Panc1 (cell line): Measurements from ENCODE around the gene EFCAB8. TPM values are rescaled to one million over a fixed set of nuclear protein-coding genes. Genes with fewer than 3 reads are reported as not detected.

Source experiments
- ATAC-seq: fragments of 200-7000 bp; cut with Tn5 transposase; 2 replicates; pipeline ENCODE4 v1.9.1; 2020; ENCODE audit warnings: mild to moderate bottlenecking, moderate library complexity
- BruUV-seq: library from RNA; stranded (reverse); fragments of 400-500 nt; replicated peaks from 2 replicates; lab custom pipeline; 2021; lab: Mats Ljungman, UMichigan
- CTCF ChIA-PET: fragments of 300-600 bp; sonication (Branson Sonifier 250); formaldehyde crosslinking; loops from one replicate; lab custom pipeline; 2022; ENCODE audit warnings: antibody characterized with exemption; lab: Charles Lee
- POLR2A ChIA-PET: fragments of 300-600 bp; sonication (Branson Sonifier 250); formaldehyde crosslinking; loops from one replicate; lab custom pipeline; 2022; ENCODE audit warnings: antibody characterized with exemption; lab: Charles Lee
- DNase-seq: peaks from one replicate; pipeline ENCODE4 v3.0.0-alpha.2; 2010; ENCODE audit warnings: low read depth, low spot score
- H3K27ac ChIP-seq: 2 replicates; pipeline ENCODE4 v1.5.1; 2011; ENCODE audit warnings: mild to moderate bottlenecking, low read length, inconsistent platforms
- H3K27me3 ChIP-seq: fragments of 200-500 bp; sonication (Bioruptor generic); 2 replicates; pipeline ENCODE4 v1.6.0; 2014; ENCODE audit warnings: low read length, inconsistent platforms; ENCODE audit not compliant: control insufficient read depth, insufficient read depth
- H3K36me3 ChIP-seq: fragments of 200-500 bp; sonication (Bioruptor generic); 2 replicates; pipeline ENCODE4 v1.5.1; 2014; ENCODE audit warnings: inconsistent platforms, mild to moderate bottlenecking, low read length, moderate library complexity; ENCODE audit not compliant: control insufficient read depth, insufficient read depth
- H3K4me1 ChIP-seq: 2 replicates; pipeline ENCODE4 v1.5.1; 2011; ENCODE audit warnings: inconsistent platforms, mild to moderate bottlenecking, low read length, moderate library complexity; ENCODE audit not compliant: control insufficient read depth, insufficient read depth
- H3K4me3 ChIP-seq, 2 experiments: 2 replicates each; pipeline ENCODE4 v1.5.1; 2011 to 2012; ENCODE audit warnings: low read depth in 2 of 2, low read length in 2 of 2, mild to moderate bottlenecking in 2 of 2, inconsistent platforms in 1 of 2, moderate library complexity in 1 of 2
- H3K9me3 ChIP-seq: fragments of 200-500 bp; sonication (Bioruptor generic); 2 replicates; pipeline ENCODE4 v1.5.1; 2014; ENCODE audit warnings: low read depth, mild to moderate bottlenecking, inconsistent platforms, low read length, moderate library complexity; ENCODE audit not compliant: control insufficient read depth, insufficient read depth
- CTCF ChIP-seq: fragments of 450-650 bp; IDR thresholded peaks from 2 replicates; pipeline ENCODE4 v1.5.1; 2017; ENCODE audit warnings: mild to moderate bottlenecking
- POLR2AphosphoS5 ChIP-seq: IDR thresholded peaks from 2 replicates; pipeline ENCODE4 v1.6.1; 2012; ENCODE audit warnings: mild to moderate bottlenecking, low read depth, low read length, moderate library complexity
- SIN3A ChIP-seq: IDR thresholded peaks from 2 replicates; pipeline ENCODE4 v1.6.1; 2012; ENCODE audit warnings: low read depth, mild to moderate bottlenecking, low read length, moderate library complexity, borderline replicate concordance; ENCODE audit not compliant: insufficient read depth
- TCF7L2 ChIP-seq: IDR thresholded peaks from 2 replicates; pipeline ENCODE4 v1.6.1; 2011; ENCODE audit warnings: mild to moderate bottlenecking, low read depth, low read length, inconsistent platforms
- in situ Hi-C: cut with HindIII; loops from 2 replicates; pipeline ENCODE4 v1.10.0; 2016; ENCODE audit warnings: low sequenced_read_pairs, low pct_unique_long_range_greater_than_20kb
- intact Hi-C: fragments of 100-400 bp; cut with micrococcal nuclease; formaldehyde crosslinking; loops from one replicate; pipeline ENCODE4 v1.10.0; 2022; ENCODE audit not compliant: unreplicated experiment
- total RNA-seq: library from RNA; stranded (reverse); gene quantifications from one replicate; pipeline ENCODE4 v1.2.1, GENCODE V29; 2021; ENCODE audit not compliant: unreplicated experiment
- TF ChIP-seq, protein P1 (sequence below), 2 experiments: IDR thresholded peaks; 2 replicates each; pipeline ENCODE4 v1.6.1; 2011 to 2012; ENCODE audit warnings: low read depth in 2 of 2, control low read depth in 1 of 2, low read length in 1 of 2, mild to moderate bottlenecking in 1 of 2, moderate library complexity in 1 of 2; ENCODE audit not compliant: insufficient read depth in 1 of 2

The EFCAB8 gene
- total RNA-seq, 1 experiment from 2014 or later = 1.1 TPM

GRCh38 chr20:33005908-33006775 is 147.4 kb downstream of the EFCAB8 start:
- in situ Hi-C loops = no loop called here
- intact Hi-C loops = no loop called here

GRCh38 chr20:33006776-33007375 is 148.2 kb downstream of the EFCAB8 start:
- H3K27ac ChIP-seq = no peak overlapping the region
- H3K4me1 ChIP-seq = peaks cover 4% of the 10 kb centered on the region; the same call in 1 of the 2 replicates
- ATAC-seq (no peak), DNase-seq (no peak)
- no peaks in the 10 kb centered on the region for H3K9me3 ChIP-seq
- intact Hi-C loops (no loop called here), in situ Hi-C loops (no loop called here)
- no peaks in the 10 kb centered on the region; the same call in 1 of the 2 replicates for H3K27me3 ChIP-seq
- no peak overlapping the region for H3K4me3 ChIP-seq
- TF ChIP-seq POLR2AphosphoS5 = no peak
- no peak for TF ChIP-seq SIN3A
- no peak for TF ChIP-seq TCF7L2
- TF ChIP-seq, protein P1, sequence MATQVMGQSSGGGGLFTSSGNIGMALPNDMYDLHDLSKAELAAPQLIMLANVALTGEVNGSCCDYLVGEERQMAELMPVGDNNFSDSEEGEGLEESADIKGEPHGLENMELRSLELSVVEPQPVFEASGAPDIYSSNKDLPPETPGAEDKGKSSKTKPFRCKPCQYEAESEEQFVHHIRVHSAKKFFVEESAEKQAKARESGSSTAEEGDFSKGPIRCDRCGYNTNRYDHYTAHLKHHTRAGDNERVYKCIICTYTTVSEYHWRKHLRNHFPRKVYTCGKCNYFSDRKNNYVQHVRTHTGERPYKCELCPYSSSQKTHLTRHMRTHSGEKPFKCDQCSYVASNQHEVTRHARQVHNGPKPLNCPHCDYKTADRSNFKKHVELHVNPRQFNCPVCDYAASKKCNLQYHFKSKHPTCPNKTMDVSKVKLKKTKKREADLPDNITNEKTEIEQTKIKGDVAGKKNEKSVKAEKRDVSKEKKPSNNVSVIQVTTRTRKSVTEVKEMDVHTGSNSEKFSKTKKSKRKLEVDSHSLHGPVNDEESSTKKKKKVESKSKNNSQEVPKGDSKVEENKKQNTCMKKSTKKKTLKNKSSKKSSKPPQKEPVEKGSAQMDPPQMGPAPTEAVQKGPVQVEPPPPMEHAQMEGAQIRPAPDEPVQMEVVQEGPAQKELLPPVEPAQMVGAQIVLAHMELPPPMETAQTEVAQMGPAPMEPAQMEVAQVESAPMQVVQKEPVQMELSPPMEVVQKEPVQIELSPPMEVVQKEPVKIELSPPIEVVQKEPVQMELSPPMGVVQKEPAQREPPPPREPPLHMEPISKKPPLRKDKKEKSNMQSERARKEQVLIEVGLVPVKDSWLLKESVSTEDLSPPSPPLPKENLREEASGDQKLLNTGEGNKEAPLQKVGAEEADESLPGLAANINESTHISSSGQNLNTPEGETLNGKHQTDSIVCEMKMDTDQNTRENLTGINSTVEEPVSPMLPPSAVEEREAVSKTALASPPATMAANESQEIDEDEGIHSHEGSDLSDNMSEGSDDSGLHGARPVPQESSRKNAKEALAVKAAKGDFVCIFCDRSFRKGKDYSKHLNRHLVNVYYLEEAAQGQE (IDR thresholded peaks at IDR 0.05; ENCODE audit: insufficient read depth in 1 of 2, low read depth in 2 of 2, low read length in 1 of 2) = no peak
- no peak for TF ChIP-seq CTCF
- ChIA-PET CTCF (no interaction called here), POLR2A (no interaction called here)
- H3K36me3 ChIP-seq = no peaks in the 10 kb centered on the region
- BruUV-seq = no TSS peak

More at GRCh38 chr20:33005908-33006775, 147.4 kb downstream of the EFCAB8 start:
- no peaks in the 10 kb centered on the region; the same call in 1 of the 2 replicates for H3K27me3 ChIP-seq
- H3K27ac ChIP-seq = no peak overlapping the region
- no peak overlapping the region for H3K4me3 ChIP-seq
- ATAC-seq = no peak
- TF ChIP-seq SIN3A (no peak), CTCF (no peak), POLR2AphosphoS5 (no peak), TCF7L2 (no peak)
- TF ChIP-seq, protein P1 (IDR thresholded peaks at IDR 0.05; ENCODE audit: insufficient read depth in 1 of 2, low read depth in 2 of 2, low read length in 1 of 2) = no peak
- no TSS peak for BruUV-seq
- no peak for DNase-seq
- ChIA-PET CTCF (no interaction called here), POLR2A (no interaction called here)
- no peaks in the 10 kb centered on the region for H3K36me3 ChIP-seq
- no peaks in the 10 kb centered on the region for H3K9me3 ChIP-seq
- H3K4me1 ChIP-seq = peaks cover 4% of the 10 kb centered on the region; the same call in 1 of the 2 replicates
